K562 (cell line): Measurements from ENCODE around the gene CST6. TPM values are rescaled to one million over a fixed set of nuclear protein-coding genes. Genes with fewer than 3 reads are reported as not detected.

Experiments
- GABPB1 ChIP-seq: sonication (generic); formaldehyde crosslinking; IDR thresholded peaks from 2 replicates; pipeline ENCODE4 v1.8.0; 2022; ENCODE audit warnings: mild to moderate bottlenecking, missing genetic modification reagents
- MTA1 ChIP-seq: fragments of 450-650 bp; IDR thresholded peaks from 2 replicates; pipeline ENCODE4 v1.6.1; 2017; ENCODE audit warnings: borderline replicate concordance
- NUFIP1 ChIP-seq: fragments of 450-650 bp; IDR thresholded peaks from 2 replicates; pipeline ENCODE4 v1.6.1; 2018; ENCODE audit not compliant: partially characterized antibody
- POLR3A ChIP-seq: IDR thresholded peaks from 2 replicates; pipeline ENCODE4 v1.6.1; 2011; ENCODE audit warnings: borderline replicate concordance, mild to moderate bottlenecking, moderate library complexity; ENCODE audit not compliant: insufficient read length, insufficient read depth; ENCODE audit errors: extremely low read depth
- RBM25 ChIP-seq: fragments of 200-400 bp; formaldehyde crosslinking; IDR thresholded peaks from 2 replicates; pipeline ENCODE4 v1.6.1; 2018; ENCODE audit warnings: low read length, low read depth, moderate library complexity; ENCODE audit not compliant: severe bottlenecking
- RCOR1 ChIP-seq, 2 experiments: IDR thresholded peaks; 2 replicates each; pipeline ENCODE4 v1.6.1; 2012; ENCODE audit warnings: low read depth in 2 of 2, low read length in 2 of 2, borderline replicate concordance in 1 of 2, improper control_type of control experiment in 1 of 2
- polyA plus RNA-seq, 8 experiments: library from polyadenylated mRNA; depleted of rRNA in 4 of 8; stranded (reverse) in 5 of 8; unstranded in 3 of 8; fragments of >200 nt; fragmentation: Nextera tagmentation in 2 of 8; fragmentation: Illumina TruSeq in 1 of 8; extraction: Ambion mirVana in 2 of 8; extraction: Trizol in 1 of 8; gene quantifications; 2 replicates each; pipeline versions ENCODE4 v1.2.1 to v1.2.3, GENCODE V29; 2011 to 2014; ENCODE audit warnings: inconsistent platforms in 1 of 8, missing spikeins in 1 of 8
- total RNA-seq, 7 experiments: library from RNA; depleted of rRNA in 6 of 7; stranded (reverse); fragments of >200 nt in 6 of 7; fragmentation: Illumina TruSeq in 2 of 7; extraction: Trizol in 2 of 7; gene quantifications; 2 replicates each; pipeline versions ENCODE4 v1.2.1 to v1.2.3, GENCODE V29; 2011 to 2021; ENCODE audit warnings: low replicate concordance in 1 of 7
- TF ChIP-seq, protein P1 (sequence below): fragments of 250-450 bp; sonication (Bioruptor Pico); IDR thresholded peaks from 2 replicates; pipeline ENCODE4 v1.4.0; 2020
- TF ChIP-seq, protein P2 (sequence below): fragments of 450-650 bp; IDR thresholded peaks from 2 replicates; pipeline ENCODE4 v1.7.0; 2016; ENCODE audit warnings: borderline replicate concordance

The CST6 gene
- total and polyA plus RNA-seq, 9 of the 15 experiments (the other 6 are each of a cell fraction or from before 2014, with no cell fraction given), result not detected

DNA sequence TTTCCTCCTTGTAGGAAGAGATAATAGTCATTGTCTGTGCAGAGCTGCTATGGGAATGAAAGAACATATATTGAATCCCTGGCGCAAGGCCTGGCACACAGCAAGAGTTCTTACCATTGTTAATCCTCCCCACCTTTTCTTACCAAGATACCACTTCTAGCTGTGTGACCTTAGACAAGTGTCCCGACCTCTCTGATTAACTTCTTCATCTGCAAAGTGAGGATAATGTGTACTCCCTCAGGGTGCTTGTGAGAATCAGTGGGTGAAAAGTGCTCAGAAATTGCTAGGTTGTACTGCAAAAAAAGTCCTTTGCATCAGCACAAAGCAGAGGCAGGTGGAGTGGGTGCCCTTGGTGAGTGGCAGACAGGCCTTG is 3.7 kb upstream of the CST6 start (continued):
- peak; percentile 98 for TF ChIP-seq RBM25
- TF ChIP-seq, protein P1, sequence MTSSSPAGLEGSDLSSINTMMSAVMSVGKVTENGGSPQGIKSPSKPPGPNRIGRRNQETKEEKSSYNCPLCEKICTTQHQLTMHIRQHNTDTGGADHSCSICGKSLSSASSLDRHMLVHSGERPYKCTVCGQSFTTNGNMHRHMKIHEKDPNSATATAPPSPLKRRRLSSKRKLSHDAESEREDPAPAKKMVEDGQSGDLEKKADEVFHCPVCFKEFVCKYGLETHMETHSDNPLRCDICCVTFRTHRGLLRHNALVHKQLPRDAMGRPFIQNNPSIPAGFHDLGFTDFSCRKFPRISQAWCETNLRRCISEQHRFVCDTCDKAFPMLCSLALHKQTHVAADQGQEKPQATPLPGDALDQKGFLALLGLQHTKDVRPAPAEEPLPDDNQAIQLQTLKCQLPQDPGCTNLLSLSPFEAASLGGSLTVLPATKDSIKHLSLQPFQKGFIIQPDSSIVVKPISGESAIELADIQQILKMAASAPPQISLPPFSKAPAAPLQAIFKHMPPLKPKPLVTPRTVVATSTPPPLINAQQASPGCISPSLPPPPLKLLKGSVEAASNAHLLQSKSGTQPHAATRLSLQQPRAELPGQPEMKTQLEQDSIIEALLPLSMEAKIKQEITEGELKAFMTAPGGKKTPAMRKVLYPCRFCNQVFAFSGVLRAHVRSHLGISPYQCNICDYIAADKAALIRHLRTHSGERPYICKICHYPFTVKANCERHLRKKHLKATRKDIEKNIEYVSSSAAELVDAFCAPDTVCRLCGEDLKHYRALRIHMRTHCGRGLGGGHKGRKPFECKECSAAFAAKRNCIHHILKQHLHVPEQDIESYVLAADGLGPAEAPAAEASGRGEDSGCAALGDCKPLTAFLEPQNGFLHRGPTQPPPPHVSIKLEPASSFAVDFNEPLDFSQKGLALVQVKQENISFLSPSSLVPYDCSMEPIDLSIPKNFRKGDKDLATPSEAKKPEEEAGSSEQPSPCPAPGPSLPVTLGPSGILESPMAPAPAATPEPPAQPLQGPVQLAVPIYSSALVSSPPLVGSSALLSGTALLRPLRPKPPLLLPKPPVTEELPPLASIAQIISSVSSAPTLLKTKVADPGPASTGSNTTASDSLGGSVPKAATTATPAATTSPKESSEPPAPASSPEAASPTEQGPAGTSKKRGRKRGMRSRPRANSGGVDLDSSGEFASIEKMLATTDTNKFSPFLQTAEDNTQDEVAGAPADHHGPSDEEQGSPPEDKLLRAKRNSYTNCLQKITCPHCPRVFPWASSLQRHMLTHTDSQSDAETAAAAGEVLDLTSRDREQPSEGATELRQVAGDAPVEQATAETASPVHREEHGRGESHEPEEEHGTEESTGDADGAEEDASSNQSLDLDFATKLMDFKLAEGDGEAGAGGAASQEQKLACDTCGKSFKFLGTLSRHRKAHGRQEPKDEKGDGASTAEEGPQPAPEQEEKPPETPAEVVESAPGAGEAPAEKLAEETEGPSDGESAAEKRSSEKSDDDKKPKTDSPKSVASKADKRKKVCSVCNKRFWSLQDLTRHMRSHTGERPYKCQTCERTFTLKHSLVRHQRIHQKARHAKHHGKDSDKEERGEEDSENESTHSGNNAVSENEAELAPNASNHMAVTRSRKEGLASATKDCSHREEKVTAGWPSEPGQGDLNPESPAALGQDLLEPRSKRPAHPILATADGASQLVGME (CRISPR knock-in tag), result no peak
- TF ChIP-seq GABPB1 (CRISPR knock-in tag), result no peak
- no peak for TF ChIP-seq NUFIP1
- TF ChIP-seq POLR3A, result no peak
- peak in 1 of 2 experiments; percentile 35; a peak in 1 of 4 replicates for TF ChIP-seq RCOR1 (IDR thresholded peaks at IDR 0.05; ENCODE audit: borderline replicate concordance in 1 of 2, low read depth in 2 of 2, low read length in 2 of 2)
- TF ChIP-seq MTA1, result no peak
- TF ChIP-seq, protein P2, sequence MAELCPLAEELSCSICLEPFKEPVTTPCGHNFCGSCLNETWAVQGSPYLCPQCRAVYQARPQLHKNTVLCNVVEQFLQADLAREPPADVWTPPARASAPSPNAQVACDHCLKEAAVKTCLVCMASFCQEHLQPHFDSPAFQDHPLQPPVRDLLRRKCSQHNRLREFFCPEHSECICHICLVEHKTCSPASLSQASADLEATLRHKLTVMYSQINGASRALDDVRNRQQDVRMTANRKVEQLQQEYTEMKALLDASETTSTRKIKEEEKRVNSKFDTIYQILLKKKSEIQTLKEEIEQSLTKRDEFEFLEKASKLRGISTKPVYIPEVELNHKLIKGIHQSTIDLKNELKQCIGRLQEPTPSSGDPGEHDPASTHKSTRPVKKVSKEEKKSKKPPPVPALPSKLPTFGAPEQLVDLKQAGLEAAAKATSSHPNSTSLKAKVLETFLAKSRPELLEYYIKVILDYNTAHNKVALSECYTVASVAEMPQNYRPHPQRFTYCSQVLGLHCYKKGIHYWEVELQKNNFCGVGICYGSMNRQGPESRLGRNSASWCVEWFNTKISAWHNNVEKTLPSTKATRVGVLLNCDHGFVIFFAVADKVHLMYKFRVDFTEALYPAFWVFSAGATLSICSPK, result no peak
